HG03354 (cell line): ENCODE results near the gene SERTAD4.

Experiments used
- ATAC-seq: cut with Tn5 transposase; IDR thresholded peaks from one replicate; pipeline ENCODE4 v1.9.1; 2021; ENCODE audit warnings: mild to moderate bottlenecking; ENCODE audit not compliant: unreplicated experiment, poor library complexity, severe bottlenecking

Gene SERTAD4

DNA sequence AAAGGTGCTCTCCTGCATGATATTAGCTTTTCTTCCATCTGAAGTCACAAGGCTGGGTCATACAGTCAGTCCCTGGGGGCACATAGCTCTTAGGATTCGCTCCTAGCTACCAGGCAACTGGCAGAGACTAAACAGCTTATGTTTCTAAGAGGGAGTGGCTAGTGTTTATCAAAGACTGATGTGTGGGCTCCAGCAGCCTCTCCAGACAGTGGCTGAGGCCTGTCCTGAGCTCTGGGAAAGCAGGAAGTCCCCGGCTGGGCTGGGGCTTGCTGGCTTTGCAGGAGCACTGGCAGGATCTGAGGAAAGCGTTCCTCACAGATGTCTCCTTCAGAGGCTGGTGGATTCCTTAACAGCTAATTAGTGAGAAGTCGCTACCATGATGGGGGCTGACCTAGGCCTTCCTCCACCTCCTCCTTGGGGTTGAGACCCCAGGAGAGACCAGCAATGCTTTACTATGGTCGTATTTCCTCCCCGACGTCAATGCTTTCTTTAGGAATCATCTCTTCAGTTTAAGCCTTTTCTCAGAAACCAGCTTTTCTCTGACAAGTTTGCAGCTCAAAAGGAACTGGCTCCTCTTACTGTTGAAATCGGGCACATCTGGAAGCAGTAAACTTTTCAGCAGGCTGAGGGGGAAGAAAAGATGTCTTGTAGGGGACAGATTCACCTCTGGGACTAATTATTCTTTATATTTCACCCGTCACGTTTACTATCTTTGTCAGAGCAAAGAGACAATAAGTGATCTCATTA, 62.6 kb downstream of the SERTAD4 start:
- ATAC-seq: no peak
